WTC11 (cell line): ENCODE measurements around the gene C1QTNF4. TPM values are rescaled to one million over a fixed set of nuclear protein-coding genes. Genes with fewer than 3 reads are reported as not detected.
A peak's percentile ranks its signal among the peaks of the same experiment; 100 is the strongest.

Experiments used
- AR ChIP-seq: fragments of 250-450 bp; sonication (Bioruptor Pico); IDR thresholded peaks from 2 replicates; pipeline ENCODE4 v1.9.0; 2021; ENCODE audit warnings: mild to moderate bottlenecking
- ATF1 ChIP-seq: sonication (generic); formaldehyde crosslinking; IDR thresholded peaks from 2 replicates; pipeline ENCODE4 v1.8.1; 2023; ENCODE audit warnings: mild to moderate bottlenecking, moderate library complexity, missing genetic modification reagents
- CDX4 ChIP-seq: fragments of 250-450 bp; sonication (Bioruptor Pico); IDR thresholded peaks from 2 replicates; pipeline ENCODE4 v1.9.0; 2021; ENCODE audit warnings: moderate library complexity, mild to moderate bottlenecking, inconsistent platforms, borderline replicate concordance
- CREB1 ChIP-seq: sonication (generic); formaldehyde crosslinking; IDR thresholded peaks from 2 replicates; pipeline ENCODE4 v1.8.0; 2023; ENCODE audit warnings: mild to moderate bottlenecking, missing genetic modification reagents
- CREM ChIP-seq: sonication (generic); formaldehyde crosslinking; IDR thresholded peaks from 2 replicates; pipeline ENCODE4 v1.8.1; 2022; ENCODE audit warnings: mild to moderate bottlenecking, missing genetic modification reagents, moderate library complexity
- E2F4 ChIP-seq: sonication (generic); formaldehyde crosslinking; IDR thresholded peaks from 2 replicates; pipeline ENCODE4 v1.8.1; 2022; ENCODE audit warnings: low read depth, mild to moderate bottlenecking, moderate library complexity, missing genetic modification reagents, borderline replicate concordance
- ERG ChIP-seq: fragments of 250-450 bp; sonication (Bioruptor Pico); IDR thresholded peaks from 2 replicates; pipeline ENCODE4 v1.8.0; 2021; ENCODE audit warnings: mild to moderate bottlenecking
- ETV6 ChIP-seq: sonication (generic); formaldehyde crosslinking; IDR thresholded peaks from 2 replicates; pipeline ENCODE4 v1.8.1; 2022; ENCODE audit warnings: mild to moderate bottlenecking, missing genetic modification reagents
- IRF1 ChIP-seq: sonication (generic); formaldehyde crosslinking; IDR thresholded peaks from 2 replicates; pipeline ENCODE4 v1.8.0; 2023; ENCODE audit warnings: missing genetic modification reagents
- JAZF1 ChIP-seq: fragments of 250-450 bp; sonication (Bioruptor Pico); IDR thresholded peaks from 2 replicates; pipeline ENCODE4 v1.9.0; 2021; ENCODE audit warnings: moderate library complexity, mild to moderate bottlenecking, inconsistent platforms
- MAX ChIP-seq: sonication (generic); formaldehyde crosslinking; IDR thresholded peaks from 2 replicates; pipeline ENCODE4 v1.8.0; 2022; ENCODE audit warnings: mild to moderate bottlenecking, missing genetic modification reagents
- NFATC4 ChIP-seq: fragments of 250-450 bp; sonication (Bioruptor Pico); IDR thresholded peaks from 2 replicates; pipeline ENCODE4 v1.9.0; 2021; ENCODE audit warnings: mild to moderate bottlenecking
- NFYB ChIP-seq: sonication (generic); formaldehyde crosslinking; conservative IDR thresholded peaks from 2 replicates; pipeline ENCODE4 v1.8.0; 2022; ENCODE audit warnings: low read depth, missing genetic modification reagents
- OVOL2 ChIP-seq: fragments of 250-450 bp; sonication (Bioruptor Pico); IDR thresholded peaks from 2 replicates; pipeline ENCODE4 v1.9.0; 2021; ENCODE audit warnings: mild to moderate bottlenecking, borderline replicate concordance
- PRDM15 ChIP-seq: sonication (generic); formaldehyde crosslinking; IDR thresholded peaks from 2 replicates; pipeline ENCODE4 v1.8.0; 2022; ENCODE audit warnings: missing genetic modification reagents
- RELA ChIP-seq: sonication (generic); formaldehyde crosslinking; IDR thresholded peaks from 2 replicates; pipeline ENCODE4 v1.8.1; 2022; ENCODE audit warnings: missing genetic modification reagents, mild to moderate bottlenecking, borderline replicate concordance
- RORB ChIP-seq: fragments of 250-450 bp; sonication (Bioruptor Pico); IDR thresholded peaks from 2 replicates; pipeline ENCODE4 v1.9.0; 2021; ENCODE audit warnings: mild to moderate bottlenecking
- USF2 ChIP-seq: sonication (generic); formaldehyde crosslinking; IDR thresholded peaks from 2 replicates; pipeline ENCODE4 v1.8.1; 2023; ENCODE audit warnings: mild to moderate bottlenecking, missing genetic modification reagents, moderate library complexity
- ZBTB43 ChIP-seq: sonication (generic); formaldehyde crosslinking; IDR thresholded peaks from 2 replicates; pipeline ENCODE4 v1.8.1; 2023; ENCODE audit warnings: mild to moderate bottlenecking, missing genetic modification reagents
- ZNF263 ChIP-seq: sonication (generic); formaldehyde crosslinking; IDR thresholded peaks from 2 replicates; pipeline ENCODE4 v1.8.1; 2022; ENCODE audit warnings: low read depth, mild to moderate bottlenecking, moderate library complexity, missing genetic modification reagents
- ZNF396 ChIP-seq: fragments of 250-450 bp; sonication (Bioruptor Pico); IDR thresholded peaks from 2 replicates; pipeline ENCODE4 v1.8.0; 2021; ENCODE audit warnings: mild to moderate bottlenecking, moderate library complexity, borderline replicate concordance
- ZNF416 ChIP-seq: fragments of 250-450 bp; sonication (Bioruptor Pico); IDR thresholded peaks from 2 replicates; pipeline ENCODE4 v1.9.0; 2021; ENCODE audit warnings: mild to moderate bottlenecking, inconsistent platforms
- ZNF425 ChIP-seq: fragments of 250-450 bp; sonication (Bioruptor Pico); conservative IDR thresholded peaks from 2 replicates; pipeline ENCODE4 v1.9.0; 2021; ENCODE audit warnings: mild to moderate bottlenecking
- total RNA-seq: library from RNA; stranded (reverse); gene quantifications from 3 replicates; pipeline ENCODE4 v1.2.3, GENCODE V29; 2021

The C1QTNF4 gene
- total RNA-seq, 1 experiment from 2014 or later: 9.5 TPM

- TF ChIP-seq MAX (CRISPR knock-in tag) (peak; percentile 93), ZNF396 (CRISPR knock-in tag) (no peak), RORB (no peak), RELA (CRISPR knock-in tag) (no peak), NFYB (CRISPR knock-in tag) (peak; percentile 38; the same call in 1 of the 2 replicates), ETV6 (CRISPR knock-in tag) (peak; percentile 87), AR (CRISPR knock-in tag) (no peak), E2F4 (CRISPR knock-in tag) (peak; percentile 37; the same call in 1 of the 2 replicates), CDX4 (no peak), IRF1 (no peak), ZNF416 (0 out of 2 replicates have a peak, but pooled peaks have one; percentile 62), NFATC4 (CRISPR knock-in tag) (no peak), ATF1 (CRISPR knock-in tag) (0 out of 2 replicates have a peak, but pooled peaks have one; percentile 65), PRDM15 (CRISPR knock-in tag) (no peak), CREB1 (no peak), ZNF263 (CRISPR knock-in tag) (no peak), OVOL2 (CRISPR knock-in tag) (no peak), USF2 (peak; percentile 97), ZBTB43 (peak; percentile 91), ERG (CRISPR knock-in tag) (no peak), CREM (CRISPR knock-in tag) (peak; percentile 84; the same call in 1 of the 2 replicates), JAZF1 (CRISPR knock-in tag) (no peak), ZNF425 (no peak)
Observed at GRCh38 chr11:47642099-47642855, 48.1 kb upstream of the C1QTNF4 start, which contains the start of gene MTCH2 (continued).
